ENCODE measurements around the gene AXIN1.

Gene AXIN1

DNA sequence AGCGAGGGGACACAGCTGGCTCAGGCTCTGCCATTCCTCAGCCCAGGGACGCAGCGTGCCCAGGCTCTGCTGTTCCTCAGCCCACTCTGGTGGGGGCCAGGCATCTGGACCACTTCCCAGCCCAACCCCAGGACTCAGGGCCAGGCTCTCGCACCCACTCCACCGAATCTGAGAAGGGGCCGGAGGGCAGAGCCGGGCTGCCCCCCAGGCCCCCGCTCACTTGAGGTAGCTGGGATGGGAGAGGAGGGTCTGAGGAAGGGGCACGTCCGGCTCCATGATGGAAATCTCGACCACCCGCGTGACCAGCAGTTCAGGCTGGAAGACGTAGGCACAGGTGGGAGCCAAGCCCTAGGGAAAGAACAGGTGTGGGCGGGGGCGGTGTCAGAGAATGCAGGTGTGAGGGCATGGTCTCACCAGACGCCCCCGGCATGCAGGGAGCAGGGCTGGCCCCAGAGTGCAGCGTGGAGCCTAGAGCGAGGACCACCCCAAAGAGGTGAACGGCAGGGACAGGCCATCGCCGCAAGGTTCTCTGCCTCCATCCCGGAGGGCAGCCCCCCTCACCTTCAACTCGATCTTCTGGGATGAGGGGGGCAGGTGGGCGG, 24.4 kb upstream of the AXIN1 start:
- ChIA-PET CTCF (no interaction called here), POLR2A (ENCODE audit: low non-redundant PET) (no interaction called here)
- DNase-seq (ENCODE audit: low spot score), result no peak
- TF ChIP-seq, protein P1, sequence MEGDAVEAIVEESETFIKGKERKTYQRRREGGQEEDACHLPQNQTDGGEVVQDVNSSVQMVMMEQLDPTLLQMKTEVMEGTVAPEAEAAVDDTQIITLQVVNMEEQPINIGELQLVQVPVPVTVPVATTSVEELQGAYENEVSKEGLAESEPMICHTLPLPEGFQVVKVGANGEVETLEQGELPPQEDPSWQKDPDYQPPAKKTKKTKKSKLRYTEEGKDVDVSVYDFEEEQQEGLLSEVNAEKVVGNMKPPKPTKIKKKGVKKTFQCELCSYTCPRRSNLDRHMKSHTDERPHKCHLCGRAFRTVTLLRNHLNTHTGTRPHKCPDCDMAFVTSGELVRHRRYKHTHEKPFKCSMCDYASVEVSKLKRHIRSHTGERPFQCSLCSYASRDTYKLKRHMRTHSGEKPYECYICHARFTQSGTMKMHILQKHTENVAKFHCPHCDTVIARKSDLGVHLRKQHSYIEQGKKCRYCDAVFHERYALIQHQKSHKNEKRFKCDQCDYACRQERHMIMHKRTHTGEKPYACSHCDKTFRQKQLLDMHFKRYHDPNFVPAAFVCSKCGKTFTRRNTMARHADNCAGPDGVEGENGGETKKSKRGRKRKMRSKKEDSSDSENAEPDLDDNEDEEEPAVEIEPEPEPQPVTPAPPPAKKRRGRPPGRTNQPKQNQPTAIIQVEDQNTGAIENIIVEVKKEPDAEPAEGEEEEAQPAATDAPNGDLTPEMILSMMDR (conservative IDR thresholded peaks at IDR 0.05; ENCODE audit: low read depth), result no peak
- peak overlapping the region; percentile 4; the same call in 1 of the 2 replicates for H3K27ac ChIP-seq

DNA sequence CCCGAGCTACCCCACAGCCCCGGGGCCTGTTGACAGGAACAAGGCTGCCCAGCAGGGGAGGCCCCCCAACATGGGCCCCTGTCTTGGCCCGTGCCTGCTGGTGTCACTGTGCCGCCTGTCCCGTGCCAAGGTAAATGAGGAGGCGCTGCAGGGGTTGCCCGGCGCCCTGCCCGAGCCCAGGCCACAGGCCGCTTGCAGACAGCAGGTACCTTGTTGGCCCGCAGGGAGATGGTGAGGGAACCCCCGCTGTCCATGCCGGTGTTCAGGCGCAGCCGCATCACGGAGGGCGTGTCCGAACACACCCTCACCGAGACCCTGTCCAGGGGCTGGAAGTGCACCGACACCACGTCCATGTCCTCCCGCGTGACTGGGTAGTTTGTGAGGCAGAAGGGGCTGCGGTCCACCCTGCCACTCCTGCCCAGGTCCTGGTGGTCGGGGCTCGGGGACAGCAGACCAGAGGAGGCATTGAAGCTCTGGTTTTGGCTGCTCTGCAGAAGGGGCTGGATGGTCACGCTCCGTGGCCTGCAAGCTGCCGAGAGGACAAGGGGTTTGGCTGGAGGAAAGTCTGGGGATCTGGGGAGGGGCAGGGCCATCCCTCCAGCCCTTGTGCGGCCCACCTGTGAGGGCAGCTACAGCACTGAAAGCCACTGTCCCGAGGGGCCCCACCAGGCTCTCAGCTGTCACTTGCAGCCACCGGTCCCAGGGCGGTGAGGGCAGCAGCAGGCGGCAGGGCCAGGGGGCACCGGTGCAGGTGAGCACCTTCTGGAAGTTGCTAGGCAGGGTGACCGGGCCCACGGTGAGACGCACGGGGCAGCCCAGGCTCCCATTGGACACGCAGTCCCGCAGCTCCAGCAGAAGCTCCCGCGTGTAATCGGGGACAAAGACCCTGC, 23.6 kb upstream of the AXIN1 start:
- TF ChIP-seq, protein P1 (conservative IDR thresholded peaks at IDR 0.05; ENCODE audit: low read depth), result no peak
- POLR2A ChIA-PET (ENCODE audit: low non-redundant PET), result no interaction called here

GRCh38 chr16:375212-375611, 22.7 kb upstream of the AXIN1 start:
- no peak for DNase-seq (ENCODE audit: low spot score)
- H3K27ac ChIP-seq, result no peak overlapping the region
- POLR2A ChIA-PET (ENCODE audit: low non-redundant PET), result no interaction called here
- TF ChIP-seq, protein P1 (conservative IDR thresholded peaks at IDR 0.05; ENCODE audit: low read depth), result no peak
- CTCF ChIA-PET, result interaction anchor here (0.8 kb wide), 1 partner anchor 95 kb away, joined by 3 read pairs; no protein-coding TSS in a partner anchor

More for the DNA sequence above, 23.6 kb upstream of the AXIN1 start:
- peak overlapping the region; percentile 4; the same call in 1 of the 2 replicates for H3K27ac ChIP-seq
- no peak for DNase-seq (ENCODE audit: low spot score)
- CTCF ChIA-PET, result no interaction called here

- TF ChIP-seq, protein P1 (conservative IDR thresholded peaks at IDR 0.05; ENCODE audit: low read depth), result no peak
- H3K27ac ChIP-seq, result no peak overlapping the region
- ChIA-PET CTCF (interaction anchor here (0.8 kb wide), 1 partner anchor 96 kb away, joined by 3 read pairs; no protein-coding TSS in a partner anchor), POLR2A (ENCODE audit: low non-redundant PET) (no interaction called here)
- no peak for DNase-seq (ENCODE audit: low spot score)
Measured at GRCh38 chr16:374616-374926, 22.0 kb upstream of the AXIN1 start.

- ChIA-PET CTCF (no interaction called here), POLR2A (ENCODE audit: low non-redundant PET) (no interaction called here)
- TF ChIP-seq, protein P1 (conservative IDR thresholded peaks at IDR 0.05; ENCODE audit: low read depth), result no peak
- no peak for DNase-seq (ENCODE audit: low spot score)
- no peak overlapping the region; the same call in 1 of the 2 replicates for H3K27ac ChIP-seq
Measured at GRCh38 chr16:373848-374615, 21.5 kb upstream of the AXIN1 start.

DNA sequence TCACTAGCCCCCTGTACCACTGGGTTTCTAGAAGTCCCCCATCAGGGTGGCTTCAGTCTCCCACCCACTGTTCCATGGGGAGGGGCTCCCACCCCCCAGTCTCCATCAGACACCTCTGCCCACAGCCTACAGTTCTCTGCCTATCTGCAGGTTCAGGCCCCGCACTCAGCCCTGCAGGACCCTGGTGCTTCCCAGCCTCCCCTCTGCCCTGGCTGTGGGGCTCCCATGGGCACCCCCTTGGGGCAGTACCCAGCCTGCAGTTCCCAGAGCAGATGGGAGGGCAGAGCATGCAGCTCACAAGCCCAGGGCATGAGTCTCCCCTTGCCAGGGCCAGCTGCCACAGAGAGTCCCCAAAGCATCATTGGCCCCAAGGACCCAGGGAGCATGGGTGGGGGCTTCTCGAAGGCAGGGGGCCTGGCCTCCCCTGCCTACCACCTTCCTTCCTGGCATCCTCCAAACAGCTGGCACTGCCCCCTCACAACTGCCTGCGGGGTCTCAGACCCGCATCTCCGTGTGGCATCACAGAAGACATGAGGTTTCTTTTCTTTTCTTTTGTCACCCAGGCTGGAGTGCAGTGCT, 20.6 kb upstream of the AXIN1 start:
- DNase-seq (ENCODE audit: low spot score), result no peak
- peak overlapping the region; percentile 83 for H3K27ac ChIP-seq
- TF ChIP-seq, protein P1 (conservative IDR thresholded peaks at IDR 0.05; ENCODE audit: low read depth), result no peak
- ChIA-PET POLR2A (ENCODE audit: low non-redundant PET) (no interaction called here), CTCF (interaction anchor here (1.0 kb wide), 1 partner anchor 11 kb away, joined by 7 read pairs; no protein-coding TSS in a partner anchor)

Measured in RWPE1 (cell line).